Fibroblast of skin of left quadriceps (primary cell): ENCODE data around the gene TXNDC8.
"Not testable (repeated sequence)": the region's sequence is repeated elsewhere in the genome, so short reads cannot be mapped to it uniquely, and the experiment has no call there.

Source experiments
- DNase-seq, 2 experiments: peaks; one replicate each; pipeline ENCODE4 v3.0.0-alpha.2; 2013; ENCODE audit warnings: low read depth in 2 of 2

Gene TXNDC8

GRCh38 chr9:110327716-110328115, 9.9 kb downstream of the TXNDC8 start:
- no peak for DNase-seq

- no peak for DNase-seq
Measured at GRCh38 chr9:110323818-110324217, 13.8 kb downstream of the TXNDC8 start.

GRCh38 chr9:110320651-110321445, 16.8 kb downstream of the TXNDC8 start:
- peak; percentile 54 to 59 for DNase-seq

DNA sequence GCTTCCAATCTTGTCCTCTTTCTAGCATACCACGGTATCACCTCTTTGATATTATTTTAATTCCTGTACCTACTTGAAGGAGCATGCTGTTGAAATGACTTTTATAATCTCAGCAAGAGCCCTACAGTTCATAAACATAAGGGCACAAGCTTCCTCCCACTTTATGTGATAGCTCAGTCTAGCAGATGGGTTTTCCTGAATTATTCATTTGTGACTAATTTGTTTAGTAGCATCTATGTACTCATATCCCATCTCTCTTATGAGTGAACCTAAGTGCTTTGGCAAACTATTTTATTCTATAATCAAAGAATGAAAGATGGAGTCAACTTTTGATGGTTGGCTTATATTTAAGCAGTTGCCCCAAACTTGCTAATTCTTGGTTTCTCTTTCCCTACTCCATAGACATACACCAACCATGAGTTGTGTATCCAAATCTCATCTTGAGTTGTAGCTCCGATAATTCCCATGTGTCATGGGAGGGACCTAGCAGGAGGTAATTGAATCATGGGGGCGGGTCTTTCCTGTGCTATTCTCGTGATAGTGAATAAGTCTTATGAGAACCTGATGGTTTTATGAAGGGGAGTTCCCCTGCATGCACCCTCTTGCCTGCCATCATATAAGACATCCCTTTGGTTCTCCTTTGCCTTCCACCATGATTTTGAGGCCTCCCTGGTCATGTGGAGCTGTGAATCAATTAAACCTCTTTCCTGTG, 17.7 kb downstream of the TXNDC8 start:
- DNase-seq: no peak

- DNase-seq: no peak
Measured at GRCh38 chr9:110317911-110318310, 19.8 kb downstream of the TXNDC8 start.

DNA sequence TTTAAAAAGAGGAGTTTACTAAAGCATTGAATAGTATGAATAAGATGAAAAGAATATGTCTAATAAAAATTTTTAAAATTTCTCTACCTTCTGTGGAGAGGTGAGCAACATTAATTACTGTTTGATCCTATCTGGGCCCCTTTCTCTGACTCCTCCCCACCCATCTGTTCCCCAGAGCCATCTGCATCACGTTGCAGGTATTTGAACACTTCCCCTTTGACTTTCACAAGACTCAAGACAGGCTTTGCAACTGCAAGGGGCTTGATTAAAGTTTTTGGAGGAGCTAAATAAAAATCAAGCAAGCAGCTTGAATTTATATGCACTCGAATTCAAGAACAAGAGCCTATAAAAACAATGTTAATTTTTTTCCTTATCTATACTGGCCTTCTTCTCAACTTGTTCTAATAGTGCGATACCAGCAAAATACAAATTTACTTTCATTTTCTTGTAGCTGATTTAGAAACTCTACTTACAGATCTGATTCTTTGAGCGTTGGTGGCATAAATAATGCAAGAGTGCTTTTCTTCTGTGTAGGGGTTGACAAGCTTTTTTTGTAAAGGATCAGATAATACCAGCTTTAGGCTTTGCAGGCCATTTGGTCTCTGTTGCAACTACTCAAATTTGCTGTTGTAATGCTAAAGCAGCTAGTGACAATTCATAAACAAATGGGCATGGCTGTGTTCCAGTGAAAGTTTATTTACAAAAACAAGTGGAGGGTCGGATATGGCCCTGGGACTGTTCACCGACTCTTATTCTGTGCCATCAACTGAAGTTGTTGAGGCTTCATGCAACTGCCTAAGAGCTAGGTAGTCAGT, 21.2 kb downstream of the TXNDC8 start:
- no peak for DNase-seq

- not testable (repeated sequence) for DNase-seq
Measured at GRCh38 chr9:110311978-110312377, 25.7 kb downstream of the TXNDC8 start.

- DNase-seq: no peak
Measured at GRCh38 chr9:110309681-110310080, 28.0 kb downstream of the TXNDC8 start.

DNA sequence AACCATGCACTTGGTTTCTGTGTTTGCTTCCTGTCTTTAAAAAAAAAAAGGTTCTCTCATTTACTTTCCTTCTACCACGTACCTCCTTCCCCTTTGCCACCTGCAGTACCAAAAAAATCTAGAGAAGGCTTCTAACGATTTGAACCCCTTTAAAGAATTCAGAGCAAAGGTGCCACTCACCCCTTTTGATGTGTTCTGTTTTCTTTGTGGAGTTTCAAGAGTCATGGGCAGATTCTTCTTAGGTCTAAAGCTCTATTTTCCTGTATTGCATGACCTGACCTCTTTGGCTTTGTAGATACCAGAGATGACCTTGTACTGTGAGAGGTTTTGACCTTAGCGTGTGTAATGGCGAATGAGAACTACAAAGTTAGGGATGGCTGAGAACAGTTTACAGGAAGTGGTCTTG, 29.0 kb downstream of the TXNDC8 start:
- no peak for DNase-seq

DNA sequence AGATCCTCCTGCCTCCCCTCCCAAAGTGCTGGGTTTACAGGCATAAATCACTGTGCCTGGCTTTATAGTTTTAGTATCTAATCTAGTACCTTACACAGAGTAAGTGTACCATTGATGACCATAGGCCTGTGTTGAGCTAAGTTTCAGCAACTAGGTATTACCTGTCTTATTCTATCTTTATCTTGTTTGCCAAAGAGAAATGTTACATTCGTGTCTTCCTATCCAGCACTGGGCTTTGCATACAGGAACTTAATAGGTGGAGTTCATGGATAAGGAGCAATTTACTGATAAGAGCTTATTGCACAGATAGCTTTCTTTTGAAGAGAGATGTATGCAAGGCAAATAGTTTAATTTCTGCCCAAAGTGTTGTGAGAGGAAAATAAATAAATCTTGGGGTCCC, 30.5 kb downstream of the TXNDC8 start:
- no peak for DNase-seq

DNA sequence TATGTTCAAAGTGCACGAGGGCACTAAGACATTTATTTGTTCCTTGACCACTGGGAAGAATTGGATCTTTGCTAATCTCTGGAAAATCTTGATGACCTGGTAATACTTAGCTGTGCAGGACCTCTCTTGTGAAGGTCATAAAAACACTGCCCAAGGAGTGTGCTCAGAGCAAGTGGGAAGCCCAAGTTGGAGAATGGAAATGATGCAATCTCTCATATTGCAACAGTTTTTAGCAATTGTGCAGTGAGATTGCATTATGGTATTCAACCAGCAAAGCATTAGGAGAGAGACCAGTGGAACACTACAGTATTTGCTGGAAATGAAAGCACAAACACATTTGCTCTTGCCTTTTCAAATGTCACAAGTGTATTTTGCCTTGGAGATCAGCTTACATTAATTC, 34.5 kb downstream of the TXNDC8 start:
- peak; percentile 29 to 42 for DNase-seq

DNA sequence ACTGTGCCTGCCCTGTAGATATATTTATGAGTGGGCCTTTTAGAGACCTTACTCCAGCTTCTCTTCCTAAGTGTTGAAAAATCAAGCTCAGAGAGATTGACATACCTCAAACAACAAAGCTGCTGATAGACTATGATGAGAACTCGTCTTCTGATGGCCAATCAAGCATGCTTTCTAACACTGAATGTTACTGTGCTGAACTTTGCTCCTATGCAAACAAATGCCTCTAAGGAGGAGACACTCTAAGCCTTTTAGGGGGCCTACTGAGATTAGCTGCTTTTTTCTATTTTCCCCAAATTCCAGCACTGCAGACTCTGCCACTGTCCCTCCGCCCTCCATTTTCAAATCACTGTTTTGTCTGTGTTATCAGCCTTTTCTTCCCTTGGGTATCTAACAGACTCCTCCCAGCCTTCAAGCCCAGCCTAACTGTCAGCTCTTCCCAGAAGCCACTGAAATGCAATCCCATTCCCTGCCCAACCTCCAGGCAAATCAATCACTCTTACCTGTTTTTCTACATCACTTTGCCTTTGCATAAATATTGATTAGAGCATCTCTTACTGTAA, 39.5 kb downstream of the TXNDC8 start:
- DNase-seq: no peak

GRCh38 chr9:110293248-110293647, 44.4 kb downstream of the TXNDC8 start:
- DNase-seq: no peak

GRCh38 chr9:110291921-110292557, 45.6 kb downstream of the TXNDC8 start:
- no peak for DNase-seq

- DNase-seq: no peak
Measured at GRCh38 chr9:110290001-110290400, 47.7 kb downstream of the TXNDC8 start.

- no peak for DNase-seq
Measured at GRCh38 chr9:110288503-110288902, 49.2 kb downstream of the TXNDC8 start.

GRCh38 chr9:110287289-110287680, 50.4 kb downstream of the TXNDC8 start:
- no peak for DNase-seq

DNA sequence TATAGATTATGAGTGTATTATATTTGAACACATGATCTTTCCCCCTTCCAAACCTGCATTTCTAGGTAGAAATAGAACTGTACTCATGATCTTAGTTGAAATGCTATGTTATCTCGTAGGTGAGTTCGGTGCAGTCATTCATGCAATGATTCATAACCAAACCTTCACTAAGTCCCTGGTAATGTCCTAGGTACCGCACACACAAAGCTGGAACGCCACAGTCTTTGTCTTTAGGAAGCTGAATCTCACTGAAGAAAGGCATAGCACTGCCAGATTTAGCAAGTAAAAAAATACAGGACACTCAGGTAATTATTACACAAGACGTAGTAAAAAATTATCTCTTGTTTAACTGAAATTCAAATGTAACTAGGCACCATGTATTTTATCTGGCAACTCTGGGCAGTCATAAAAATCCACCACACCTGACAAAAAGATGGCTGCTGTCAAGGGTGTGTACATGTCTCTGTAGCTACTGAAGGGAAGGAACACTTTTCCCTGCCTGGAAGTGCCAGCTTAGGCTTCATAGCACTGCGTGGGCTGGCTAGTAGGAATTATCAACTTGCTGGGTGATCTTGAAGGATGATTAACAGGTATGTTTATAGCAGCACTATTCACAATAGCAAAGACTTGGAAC, 53.3 kb downstream of the TXNDC8 start:
- no peak for DNase-seq

GRCh38 chr9:110283751-110284150, 53.9 kb downstream of the TXNDC8 start:
- no peak for DNase-seq

DNA sequence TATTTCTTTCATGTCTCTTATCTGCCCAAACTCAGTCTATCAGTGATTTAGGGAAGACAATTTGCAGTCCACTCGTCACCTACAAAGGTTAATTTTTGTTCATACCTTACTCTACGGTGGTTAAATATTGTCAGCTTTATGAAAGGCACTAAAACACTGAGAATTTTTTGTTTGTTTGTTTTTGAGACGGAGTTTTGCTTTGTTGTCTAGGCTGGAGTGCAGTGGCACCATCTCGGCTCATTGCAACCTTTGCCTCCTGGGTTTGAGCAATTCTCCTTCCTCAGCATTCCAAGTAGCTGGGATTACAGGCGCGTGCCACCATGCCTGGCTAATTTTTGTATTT, 55.0 kb downstream of the TXNDC8 start:
- DNase-seq: no peak

DNA sequence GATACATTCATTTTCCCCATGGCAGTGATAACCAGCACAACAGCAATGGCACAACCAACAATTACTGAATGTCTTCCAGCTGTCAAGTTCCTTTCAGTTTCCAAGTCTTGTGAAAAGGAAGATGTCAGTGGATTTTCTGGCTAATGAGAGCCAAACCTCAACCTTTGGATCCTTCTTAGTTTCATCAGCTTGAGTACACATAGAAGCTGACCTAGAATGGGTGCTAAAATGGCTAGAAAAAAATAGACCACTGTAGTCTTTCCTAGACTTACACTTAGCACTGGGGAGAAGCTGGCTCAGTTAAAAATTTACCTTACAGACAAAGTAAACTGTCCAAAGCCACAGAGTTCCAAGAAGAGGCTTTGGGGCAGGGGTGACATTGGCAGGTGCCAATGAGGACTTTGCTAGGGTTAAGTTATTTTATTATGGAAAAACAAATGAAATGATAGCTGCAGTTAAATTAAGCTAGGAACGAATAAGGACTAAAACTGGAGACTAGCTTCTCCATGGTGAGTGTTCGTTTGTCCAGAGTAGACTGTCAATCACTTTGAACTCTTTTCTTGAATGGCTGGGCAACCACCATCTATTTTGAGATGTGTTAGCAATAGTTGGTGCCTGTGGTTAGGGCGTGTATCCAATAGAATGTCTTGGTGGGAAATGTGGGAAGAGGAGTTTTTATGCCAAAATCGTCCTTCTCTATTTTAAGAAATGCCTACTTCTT, 55.5 kb downstream of the TXNDC8 start:
- no peak for DNase-seq
